ENCODE data around the gene FAM53A.

Gene FAM53A

GRCh38 chr4:1716065-1716945 is 32.2 kb upstream of the FAM53A start:
- DNase-seq, result no peak

- peak; percentile 75 for DNase-seq
These were observed 31.1 kb upstream of the FAM53A start for GRCh38 chr4:1715002-1715758.

- DNase-seq, result no peak
These were observed 30.3 kb upstream of the FAM53A start for GRCh38 chr4:1714303-1715001.

- no peak for DNase-seq
These were observed 29.1 kb upstream of the FAM53A start for GRCh38 chr4:1713003-1713851.

GRCh38 chr4:1712216-1713002 is 28.3 kb upstream of the FAM53A start, which contains the start of gene SLBP:
SLBP (minus strand) TSS chr4:1712319; CDS start chr4:1712188, 131 bp downstream.
- DNase-seq, result peak; percentile 96

GRCh38 chr4:1711571-1712215 is 27.6 kb upstream of the FAM53A start:
- no peak for DNase-seq

GRCh38 chr4:1711055-1711570 is 27.0 kb upstream of the FAM53A start:
- DNase-seq, result no peak

GRCh38 chr4:1708581-1708980 is 24.5 kb upstream of the FAM53A start:
- DNase-seq, result no peak

- DNase-seq, result no peak
These were observed 22.2 kb upstream of the FAM53A start for GRCh38 chr4:1706358-1706757.

GRCh38 chr4:1705732-1706131 is 21.6 kb upstream of the FAM53A start:
- no peak for DNase-seq

GRCh38 chr4:1703867-1704266 is 19.8 kb upstream of the FAM53A start:
- DNase-seq, result no peak

- DNase-seq, result peak; percentile 73
These were observed 17.6 kb upstream of the FAM53A start for GRCh38 chr4:1701671-1702070.

- no peak for DNase-seq
These were observed 11.8 kb upstream of the FAM53A start for GRCh38 chr4:1695913-1696312.

GRCh38 chr4:1693131-1693896 is 9.2 kb upstream of the FAM53A start:
- DNase-seq, result peak; percentile 62

- no peak for DNase-seq
These were observed 7.7 kb upstream of the FAM53A start for GRCh38 chr4:1691737-1692373.

GRCh38 chr4:1690698-1691097 is 6.6 kb upstream of the FAM53A start:
- no peak for DNase-seq

GRCh38 chr4:1686440-1687036 is 2.4 kb upstream of the FAM53A start:
- DNase-seq, result no peak

GRCh38 chr4:1685235-1686150 is 1.4 kb upstream of the FAM53A start:
- DNase-seq, result no peak

Measured in MV-4-11 (cell line).